ENCODE measurements around the gene ZNRF2. TPM values are rescaled to one million over a fixed set of nuclear protein-coding genes. Genes with fewer than 3 reads are reported as not detected.
A peak's percentile ranks its signal among the peaks of the same experiment; 100 is the strongest.

The ZNRF2 gene
- total RNA-seq, 1 donor from 2014 or later: 31.7 TPM

DNA sequence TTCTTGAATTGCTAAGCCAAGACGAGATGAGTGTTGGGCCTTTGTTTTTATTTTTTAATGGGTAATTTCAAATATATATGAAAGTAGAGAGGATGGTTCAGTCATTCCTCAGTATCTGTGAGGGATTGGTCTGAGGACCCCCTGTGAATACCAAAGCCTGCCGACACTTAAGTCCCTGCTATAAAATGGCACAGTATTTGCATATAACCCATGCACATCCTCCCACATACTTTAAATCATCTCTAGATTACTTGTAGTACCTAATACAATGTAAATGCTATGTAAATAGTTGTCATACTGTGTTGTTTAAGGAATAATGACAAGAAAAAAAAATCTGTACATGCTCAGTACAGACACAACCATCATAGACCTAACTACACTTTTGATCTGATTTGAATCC lies 120.8 kb downstream of the ZNRF2 start:
- H3K36me3 ChIP-seq: peaks cover 0 to 3% of the 10 kb centered on the region in 2 donors
- TF ChIP-seq, protein P1, sequence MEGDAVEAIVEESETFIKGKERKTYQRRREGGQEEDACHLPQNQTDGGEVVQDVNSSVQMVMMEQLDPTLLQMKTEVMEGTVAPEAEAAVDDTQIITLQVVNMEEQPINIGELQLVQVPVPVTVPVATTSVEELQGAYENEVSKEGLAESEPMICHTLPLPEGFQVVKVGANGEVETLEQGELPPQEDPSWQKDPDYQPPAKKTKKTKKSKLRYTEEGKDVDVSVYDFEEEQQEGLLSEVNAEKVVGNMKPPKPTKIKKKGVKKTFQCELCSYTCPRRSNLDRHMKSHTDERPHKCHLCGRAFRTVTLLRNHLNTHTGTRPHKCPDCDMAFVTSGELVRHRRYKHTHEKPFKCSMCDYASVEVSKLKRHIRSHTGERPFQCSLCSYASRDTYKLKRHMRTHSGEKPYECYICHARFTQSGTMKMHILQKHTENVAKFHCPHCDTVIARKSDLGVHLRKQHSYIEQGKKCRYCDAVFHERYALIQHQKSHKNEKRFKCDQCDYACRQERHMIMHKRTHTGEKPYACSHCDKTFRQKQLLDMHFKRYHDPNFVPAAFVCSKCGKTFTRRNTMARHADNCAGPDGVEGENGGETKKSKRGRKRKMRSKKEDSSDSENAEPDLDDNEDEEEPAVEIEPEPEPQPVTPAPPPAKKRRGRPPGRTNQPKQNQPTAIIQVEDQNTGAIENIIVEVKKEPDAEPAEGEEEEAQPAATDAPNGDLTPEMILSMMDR (IDR thresholded peaks at IDR 0.05): no peak
- H3K4me1 ChIP-seq: no peaks in the 10 kb centered on the region
- no peak overlapping the region for H3K27ac ChIP-seq
- intact Hi-C loops (cut with DNase I): no loop called here
- no peak for DNase-seq (ENCODE audit: low spot score in 2 of 2)
- H3K4me3 ChIP-seq: no peak overlapping the region
- H3K27me3 ChIP-seq: no peaks in the 10 kb centered on the region
- H3K9me3 ChIP-seq: no peaks in the 10 kb centered on the region

DNA sequence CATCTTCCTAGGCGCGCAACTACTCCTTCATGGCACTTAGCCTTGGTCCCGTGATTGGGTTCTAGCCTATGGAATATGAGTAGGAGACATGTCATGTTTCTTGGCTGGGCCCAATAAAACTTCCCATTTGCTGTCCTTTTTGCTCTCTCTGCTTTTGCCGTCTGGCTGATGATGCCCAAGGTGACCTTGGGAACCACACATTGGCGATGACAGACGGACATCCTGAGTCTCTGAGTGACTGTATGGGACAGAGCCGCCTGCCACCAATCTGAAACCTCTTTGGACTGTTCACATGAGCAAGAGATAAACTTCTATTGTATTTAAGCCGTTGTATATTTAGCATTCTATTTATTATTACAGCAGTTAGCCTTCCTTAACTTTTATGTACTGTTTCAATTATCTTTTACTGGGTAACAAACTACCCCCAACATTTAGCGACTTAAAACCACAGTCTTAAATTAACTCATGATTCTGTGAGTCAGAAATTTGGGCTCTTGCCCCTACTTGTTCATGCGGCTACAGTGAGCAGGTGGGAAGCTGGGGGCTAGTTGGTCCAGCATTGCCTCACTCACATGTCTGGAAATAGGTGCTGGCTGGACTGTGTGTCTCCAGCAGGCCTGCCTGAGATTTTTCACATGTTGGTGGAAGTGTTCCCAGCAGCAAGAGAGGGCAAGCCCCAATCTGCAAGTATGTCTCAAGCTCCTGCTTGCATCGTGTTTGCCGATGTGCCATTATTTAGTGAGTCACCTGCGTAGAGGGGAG lies 122.4 kb downstream of the ZNRF2 start:
- TF ChIP-seq, protein P1 (IDR thresholded peaks at IDR 0.05): no peak
- H3K27me3 ChIP-seq: no peaks in the 10 kb centered on the region
- intact Hi-C loops (cut with DNase I): no loop called here
- no peak for DNase-seq (ENCODE audit: low spot score in 2 of 2)
- H3K27ac ChIP-seq: no peak overlapping the region
- peaks cover 0 to 3% of the 10 kb centered on the region in 2 donors for H3K36me3 ChIP-seq
- H3K9me3 ChIP-seq: no peaks in the 10 kb centered on the region
- no peak overlapping the region for H3K4me3 ChIP-seq
- H3K4me1 ChIP-seq: no peaks in the 10 kb centered on the region

DNA sequence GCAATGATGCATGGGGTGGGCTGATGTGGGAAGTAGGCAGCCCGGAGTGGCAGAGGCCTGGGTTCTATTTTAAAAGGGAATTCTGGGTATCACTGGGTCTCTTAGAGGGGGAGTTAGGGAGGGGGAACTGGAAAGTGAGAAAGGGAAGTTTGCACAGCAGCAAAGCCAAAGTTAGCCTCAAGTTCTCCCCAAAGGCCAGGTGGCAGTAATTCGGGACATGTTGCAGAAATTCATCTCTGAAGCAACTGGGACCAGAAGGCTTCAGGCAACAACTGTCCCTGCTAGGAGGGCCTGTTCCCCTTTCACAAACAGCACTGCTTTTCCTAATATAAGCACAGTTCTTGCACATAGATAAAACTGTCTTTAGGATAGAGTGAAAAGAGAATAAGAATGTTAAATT lies 126.8 kb downstream of the ZNRF2 start:
- intact Hi-C loops (cut with DNase I): loop anchor here (5.0 kb wide), 1 partner anchor 464 kb away; no protein-coding TSS in a partner anchor
- DNase-seq (ENCODE audit: low spot score in 2 of 2): no peak
- no peak overlapping the region for H3K27ac ChIP-seq

DNA sequence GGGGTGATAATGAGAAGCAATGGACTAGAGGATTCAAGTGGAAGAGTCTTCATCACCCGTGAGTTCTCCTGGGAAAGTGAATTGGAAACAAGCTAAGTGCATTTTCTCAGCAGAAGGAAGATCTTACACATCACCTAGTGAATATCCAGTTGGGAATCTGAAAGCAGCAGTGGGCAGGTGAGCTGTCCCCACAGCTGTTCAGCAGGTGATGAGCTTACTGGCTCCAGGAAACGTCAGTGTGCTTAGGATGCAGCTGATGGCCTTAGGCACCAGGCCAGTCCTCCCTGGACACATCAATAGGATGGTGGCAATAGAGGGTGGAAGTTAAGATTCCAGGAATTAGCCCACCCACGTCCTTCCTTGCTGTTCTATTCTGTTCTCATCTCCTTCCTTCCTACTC lies 127.5 kb downstream of the ZNRF2 start:
- DNase-seq (ENCODE audit: low spot score in 2 of 2): no peak

More for the DNA sequence above, 126.8 kb downstream of the ZNRF2 start:
- Histone ChIP-seq H3K4me3 (no peak overlapping the region), H3K27me3 (no peaks in the 10 kb centered on the region), H3K36me3 (no peaks in the 10 kb centered on the region), H3K4me1 (no peaks in the 10 kb centered on the region), H3K9me3 (no peaks in the 10 kb centered on the region)
- TF ChIP-seq, protein P1 (IDR thresholded peaks at IDR 0.05): no peak

DNA sequence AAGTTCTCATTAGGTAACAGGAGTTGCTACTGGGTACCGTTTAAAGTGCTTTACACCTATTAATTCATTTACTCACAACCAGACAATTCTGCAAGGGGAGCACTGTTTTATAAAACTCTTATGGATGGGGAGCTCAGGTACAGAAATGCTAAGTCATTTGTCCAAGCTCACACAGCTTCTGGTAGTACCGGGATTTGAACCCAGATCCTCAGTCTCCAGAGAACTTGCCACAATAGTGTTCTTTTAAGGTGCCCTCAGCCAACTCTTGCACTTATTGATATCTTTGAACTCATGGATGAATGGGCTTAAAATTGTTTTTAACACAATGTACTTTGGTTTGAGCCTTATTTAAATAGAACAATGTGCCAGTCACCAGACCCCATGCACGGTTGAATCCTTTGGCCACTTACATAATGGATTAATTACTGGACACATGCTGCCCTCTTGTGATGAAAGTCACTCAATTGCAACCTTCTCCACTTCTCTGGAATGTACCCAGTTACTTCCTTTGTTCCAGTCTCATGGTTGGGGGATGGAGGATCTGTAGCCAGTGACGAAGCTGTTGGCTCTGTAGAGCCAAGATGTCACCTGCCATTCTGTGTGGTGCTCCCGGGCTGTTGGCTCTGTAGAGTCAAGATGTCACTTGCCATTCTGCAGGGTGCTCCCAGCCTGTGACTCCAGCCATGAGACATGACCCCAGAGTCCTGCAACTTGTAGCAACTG lies 128.5 kb downstream of the ZNRF2 start:
- no peak overlapping the region for H3K27ac ChIP-seq
- H3K36me3 ChIP-seq: no peaks in the 10 kb centered on the region
- no peak for DNase-seq (ENCODE audit: low spot score in 2 of 2)
- intact Hi-C loops (cut with DNase I): loop anchor here (1.0 to 5.0 kb wide), 3 partner anchors 137 to 466 kb away; no protein-coding TSS in a partner anchor
- no peaks in the 10 kb centered on the region for H3K4me1 ChIP-seq
- H3K4me3 ChIP-seq: no peak overlapping the region
- no peaks in the 10 kb centered on the region for H3K9me3 ChIP-seq
- TF ChIP-seq, protein P1 (IDR thresholded peaks at IDR 0.05): peak; percentile 44 to 73 (median 63)
- H3K27me3 ChIP-seq: no peaks in the 10 kb centered on the region

More for the DNA sequence above, 127.5 kb downstream of the ZNRF2 start:
- H3K9me3 ChIP-seq: no peaks in the 10 kb centered on the region
- no peaks in the 10 kb centered on the region for H3K36me3 ChIP-seq
- H3K27me3 ChIP-seq: no peaks in the 10 kb centered on the region
- intact Hi-C loops (cut with DNase I): loop anchor here (2.0 to 5.0 kb wide), 2 partner anchors 247 to 465 kb away; no protein-coding TSS in a partner anchor
- no peaks in the 10 kb centered on the region for H3K4me1 ChIP-seq
- TF ChIP-seq, protein P1 (IDR thresholded peaks at IDR 0.05): no peak
- H3K4me3 ChIP-seq: no peak overlapping the region
- H3K27ac ChIP-seq: no peak overlapping the region
